Activated naive CD4-positive, alpha-beta T cell treated with anti-CD3 and anti-CD28 coated beads, Interleukin-2, amount 50 U/mL, for 16 hours (primary cell): Measurements from ENCODE around the gene SORCS1.

ENCODE experiments used
- DNase-seq: peaks from one replicate; pipeline ENCODE4 v3.0.0-alpha.2; 2020

The SORCS1 gene

DNA sequence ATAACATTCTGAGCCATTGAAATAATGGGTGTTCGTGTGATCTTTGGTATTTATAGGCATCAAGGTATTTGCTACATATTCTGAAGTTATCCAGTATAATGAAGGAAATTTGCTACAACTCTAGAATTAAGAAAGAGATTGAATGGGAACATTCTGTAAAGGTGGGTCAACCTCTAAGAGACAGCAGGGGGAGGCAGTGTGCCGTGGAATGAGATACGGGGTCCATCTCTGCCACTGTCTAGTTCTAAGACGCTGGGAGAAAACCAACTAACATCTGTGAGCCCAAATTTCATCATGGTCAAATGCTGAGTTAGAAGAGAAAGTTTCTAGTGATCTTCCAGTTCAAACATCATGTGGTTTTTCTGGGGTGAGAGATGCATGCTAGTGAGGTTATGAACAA, 368.9 kb downstream of the SORCS1 start:
- DNase-seq = no peak

DNA sequence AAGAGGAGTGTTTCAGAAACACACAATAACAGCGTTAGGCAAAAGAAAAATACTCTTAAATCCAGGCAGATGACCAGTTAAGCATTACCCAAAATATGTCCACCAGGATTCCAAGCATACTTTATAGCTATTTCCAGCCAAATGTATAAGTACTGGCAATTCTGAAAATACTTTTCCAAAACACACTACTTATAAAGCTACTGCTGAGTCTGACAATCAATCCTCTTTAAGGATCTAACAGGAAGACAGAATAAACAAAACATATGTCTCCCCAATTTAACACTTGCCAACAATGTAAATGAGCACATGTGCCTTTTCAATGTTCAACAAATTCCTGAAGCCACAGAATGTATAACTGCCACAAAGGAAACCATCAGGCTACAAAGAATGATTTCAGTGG, 370.9 kb downstream of the SORCS1 start:
- no peak for DNase-seq

DNA sequence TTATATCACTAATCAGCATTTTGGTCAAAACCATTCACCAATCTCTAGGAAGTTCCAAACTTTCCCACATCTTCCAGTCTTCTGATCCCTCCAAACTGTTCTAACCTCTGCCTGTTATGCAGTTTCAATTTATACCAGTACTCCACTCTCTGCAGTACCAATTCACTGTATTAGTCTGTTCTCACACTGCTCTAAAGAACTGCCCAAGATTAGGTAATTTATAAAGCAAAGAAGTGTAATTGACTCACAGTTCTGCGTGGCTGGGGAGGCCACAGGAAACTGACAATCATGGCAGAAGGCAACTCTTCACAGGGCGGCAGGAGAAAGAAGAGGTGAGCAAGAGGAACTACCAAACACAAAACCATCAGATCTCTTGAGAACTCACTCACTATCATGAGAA, 374.9 kb downstream of the SORCS1 start:
- DNase-seq = no peak

DNA sequence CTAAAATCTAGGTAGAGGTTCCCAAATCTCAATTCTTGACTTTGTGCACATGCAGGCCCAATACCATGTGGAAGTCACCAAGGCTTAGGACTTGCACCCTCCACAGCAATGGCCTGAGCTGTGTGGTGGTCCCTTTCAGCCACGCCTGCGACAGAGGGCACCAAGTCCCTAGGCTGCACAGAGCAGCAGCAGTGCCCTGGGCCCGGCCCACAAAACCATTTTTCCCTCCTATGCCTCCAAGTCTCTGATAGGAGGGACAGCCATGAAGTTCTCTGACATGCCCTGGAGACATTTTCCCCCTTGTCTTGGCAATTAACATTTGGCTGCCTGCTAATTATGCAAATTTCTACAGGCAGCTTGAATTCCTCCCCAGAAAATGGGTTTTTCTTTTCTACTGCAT, 375.5 kb downstream of the SORCS1 start:
- no peak for DNase-seq

- DNase-seq = no peak
Observed at GRCh38 chr10:106785528-106785927, 379.0 kb downstream of the SORCS1 start.

GRCh38 chr10:106780632-106781031, 383.9 kb downstream of the SORCS1 start:
- no peak for DNase-seq

DNA sequence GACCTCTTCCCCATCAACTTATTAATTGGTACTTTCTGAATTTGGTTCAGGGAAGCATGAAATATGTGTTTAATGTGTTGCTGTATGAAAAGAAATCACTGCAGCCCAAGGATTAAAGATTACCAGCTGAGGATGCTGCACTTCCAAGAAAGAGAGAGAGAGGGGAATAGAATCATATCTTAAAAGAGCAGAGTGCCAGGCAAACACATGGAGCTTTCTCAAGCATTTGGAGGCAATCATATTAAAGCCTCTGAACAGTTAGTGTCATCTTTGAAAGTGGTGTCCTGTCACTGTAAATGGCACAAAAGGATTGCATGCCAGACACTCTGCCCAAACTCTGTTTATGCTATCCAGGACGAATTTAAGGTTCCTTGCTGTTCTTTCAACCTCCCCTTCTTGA, 386.7 kb downstream of the SORCS1 start:
- no peak for DNase-seq

GRCh38 chr10:106775127-106775526, 389.4 kb downstream of the SORCS1 start:
- no peak for DNase-seq

DNA sequence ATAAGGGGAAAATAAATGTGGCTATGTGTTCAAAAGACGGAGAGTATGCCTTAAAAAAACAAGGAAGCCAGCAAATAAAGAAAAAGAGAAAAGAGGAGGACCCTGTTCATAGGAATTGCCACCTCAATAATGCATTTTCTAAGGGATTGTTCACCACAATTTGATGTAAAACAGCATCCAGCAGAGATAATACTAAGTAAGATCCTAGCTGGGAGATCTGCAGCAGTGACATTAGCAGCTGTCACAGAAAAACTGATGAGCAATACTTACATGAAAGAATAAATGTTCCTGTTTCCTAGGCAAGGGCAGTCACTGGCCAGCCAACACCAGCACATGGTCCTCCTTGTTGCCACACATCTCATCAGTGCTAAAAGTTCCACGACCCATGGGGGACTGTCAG, 391.5 kb downstream of the SORCS1 start:
- DNase-seq = no peak

GRCh38 chr10:106771154-106771553, 393.4 kb downstream of the SORCS1 start:
- no peak for DNase-seq

DNA sequence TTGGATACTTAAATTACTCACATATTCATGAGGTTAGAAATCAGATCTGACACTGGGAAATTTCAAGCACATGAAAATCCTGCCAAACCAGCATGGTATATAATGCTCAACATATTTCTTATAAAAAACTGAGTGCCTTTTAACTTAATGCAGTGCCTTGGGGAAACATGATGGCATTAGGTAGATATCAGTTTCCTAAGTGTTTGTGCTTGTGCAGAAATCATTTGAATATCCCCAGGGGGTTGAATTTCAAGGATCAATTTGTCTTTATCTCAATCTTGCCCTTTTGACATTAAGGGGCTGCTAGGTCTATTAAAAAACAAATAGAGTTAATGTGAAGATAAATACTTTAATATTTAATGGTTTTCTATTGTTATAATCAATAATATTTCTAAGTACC, 396.3 kb downstream of the SORCS1 start:
- DNase-seq = no peak

DNA sequence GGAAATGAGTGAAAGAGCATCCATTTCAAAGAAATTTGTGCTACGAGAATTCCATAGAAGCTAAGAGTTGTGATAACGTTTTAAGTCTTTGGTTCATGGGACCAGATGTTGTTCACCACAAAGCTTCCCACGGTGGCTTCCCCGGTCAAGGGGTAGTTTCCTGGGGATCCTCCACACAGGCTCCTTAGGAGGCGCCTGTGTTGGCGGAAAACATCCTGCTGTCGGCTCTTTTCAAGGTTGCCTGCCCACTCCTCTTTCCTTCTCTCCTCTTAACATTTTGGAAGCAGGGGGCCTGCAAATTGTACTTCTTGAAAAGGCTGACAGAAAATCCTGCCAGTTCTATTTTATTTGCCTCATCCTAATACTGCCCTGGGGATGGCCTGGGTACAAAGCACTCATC, 398.6 kb downstream of the SORCS1 start:
- no peak for DNase-seq

DNA sequence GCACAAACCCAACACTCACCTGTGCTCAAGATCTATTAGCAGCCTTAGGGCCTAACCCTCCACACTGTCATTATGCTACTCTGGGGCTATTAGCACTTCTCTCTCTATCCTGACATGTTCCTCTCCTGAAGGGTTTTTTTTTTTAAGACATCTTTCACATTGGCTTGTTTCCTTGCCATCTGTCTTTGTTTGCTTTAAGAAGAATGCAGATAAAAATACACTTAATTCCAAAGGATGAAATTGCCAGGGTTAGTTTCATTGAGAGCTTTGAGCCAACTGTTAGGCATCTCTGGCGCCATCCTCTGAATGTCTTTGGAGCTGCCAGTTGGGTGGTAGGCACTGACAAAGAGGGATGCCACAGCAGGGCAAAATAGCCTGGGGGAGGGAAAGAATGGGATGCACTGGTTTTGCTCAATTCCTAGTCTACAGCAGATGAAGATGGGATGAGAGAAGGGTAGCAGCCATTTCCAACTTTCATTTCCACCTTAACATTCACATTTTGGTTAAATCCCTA, 399.2 kb downstream of the SORCS1 start:
- no peak for DNase-seq

GRCh38 chr10:106764360-106764759, 400.1 kb downstream of the SORCS1 start:
- no peak for DNase-seq

GRCh38 chr10:106761906-106762305, 402.6 kb downstream of the SORCS1 start:
- DNase-seq = no peak

GRCh38 chr10:106757521-106757920, 407.0 kb downstream of the SORCS1 start:
- no peak for DNase-seq

- DNase-seq = no peak
Observed at GRCh38 chr10:106751091-106751490, 413.4 kb downstream of the SORCS1 start.

GRCh38 chr10:106746868-106747267, 417.6 kb downstream of the SORCS1 start:
- no peak for DNase-seq

DNA sequence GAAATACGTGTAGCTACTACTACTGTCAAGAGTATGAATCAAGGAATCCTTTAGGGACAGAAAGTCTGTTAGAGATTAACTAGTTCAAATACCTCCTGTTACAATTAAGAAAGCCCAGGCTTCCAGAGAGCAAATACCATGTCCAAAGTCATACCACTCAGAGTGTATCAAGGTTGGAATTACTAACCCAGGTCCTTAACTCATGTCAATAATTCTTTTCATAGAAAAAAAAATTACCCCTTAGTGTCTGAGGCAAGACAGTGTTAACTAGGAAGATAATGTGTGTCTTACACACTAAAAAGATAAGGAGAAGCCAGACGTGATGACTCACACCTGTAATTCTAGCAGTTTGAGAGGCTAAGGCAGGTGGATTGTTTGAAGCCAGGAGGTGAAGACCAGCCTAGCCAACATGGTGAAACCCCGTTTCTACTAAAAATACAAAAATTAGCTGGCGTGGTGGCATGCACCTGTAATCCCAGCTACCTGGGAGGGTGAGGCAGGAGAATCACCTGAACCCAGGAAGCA, 423.4 kb downstream of the SORCS1 start:
- no peak for DNase-seq

GRCh38 chr10:106740071-106740470, 424.4 kb downstream of the SORCS1 start:
- DNase-seq = no peak

GRCh38 chr10:106734220-106734619, 430.3 kb downstream of the SORCS1 start:
- DNase-seq = no peak

DNA sequence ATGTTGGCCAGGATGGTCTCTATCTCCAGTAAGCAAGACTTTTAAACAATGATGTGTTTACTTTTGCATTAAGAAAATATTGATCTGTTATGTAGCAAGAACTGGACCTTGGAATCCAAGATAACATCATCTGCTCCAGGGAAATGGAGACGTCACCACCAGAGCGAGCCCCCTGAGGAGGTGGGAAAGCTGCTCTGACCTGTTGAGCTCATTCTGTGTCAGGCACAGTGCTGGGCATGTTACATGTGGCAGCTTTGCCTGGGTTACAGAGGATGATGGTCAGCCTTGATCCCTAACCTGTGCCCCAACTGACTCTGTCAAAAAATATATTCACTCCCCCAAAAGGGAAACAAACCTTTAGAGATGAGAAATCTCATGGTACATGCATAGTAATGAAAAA, 436.3 kb downstream of the SORCS1 start:
- DNase-seq = no peak

DNA sequence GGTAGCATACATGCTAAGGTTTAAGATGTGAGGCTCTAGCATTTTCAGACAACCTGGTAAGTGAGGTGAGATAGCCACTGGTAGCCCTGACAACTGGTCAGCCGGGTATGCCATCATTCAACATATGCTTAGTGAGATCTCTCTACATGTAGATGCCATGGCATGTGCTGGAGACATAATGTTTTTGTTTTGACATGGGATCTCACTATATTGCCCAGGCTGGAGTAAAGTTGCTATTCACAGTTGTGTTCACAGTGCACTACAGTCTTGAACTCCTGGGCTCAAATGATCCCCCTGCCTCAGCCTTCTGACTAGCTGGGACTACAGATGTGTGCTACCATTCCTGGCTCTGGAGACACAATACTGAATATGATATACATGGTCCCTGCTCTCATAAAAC, 437.3 kb downstream of the SORCS1 start:
- no peak for DNase-seq

DNA sequence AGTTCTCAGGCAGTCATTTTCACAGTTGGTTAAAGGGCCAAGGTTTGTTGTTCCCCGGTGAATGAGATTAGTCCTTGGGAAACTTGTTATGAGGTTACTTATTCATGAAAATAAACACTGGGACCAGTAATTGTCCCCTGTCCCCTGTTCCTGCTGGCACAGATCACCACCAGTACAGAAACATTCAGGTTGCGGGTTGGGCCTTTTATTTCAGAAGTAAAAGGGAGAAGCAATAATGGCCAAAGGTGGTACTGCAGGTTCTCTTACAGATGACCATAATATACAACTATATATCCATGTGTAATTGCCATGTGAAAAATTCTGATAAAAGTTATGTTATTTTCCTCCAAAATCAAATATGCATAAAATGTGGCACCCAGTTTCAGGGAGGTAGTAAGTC, 442.0 kb downstream of the SORCS1 start:
- DNase-seq = no peak

- DNase-seq = no peak
Observed at GRCh38 chr10:106720683-106721082, 443.8 kb downstream of the SORCS1 start.

DNA sequence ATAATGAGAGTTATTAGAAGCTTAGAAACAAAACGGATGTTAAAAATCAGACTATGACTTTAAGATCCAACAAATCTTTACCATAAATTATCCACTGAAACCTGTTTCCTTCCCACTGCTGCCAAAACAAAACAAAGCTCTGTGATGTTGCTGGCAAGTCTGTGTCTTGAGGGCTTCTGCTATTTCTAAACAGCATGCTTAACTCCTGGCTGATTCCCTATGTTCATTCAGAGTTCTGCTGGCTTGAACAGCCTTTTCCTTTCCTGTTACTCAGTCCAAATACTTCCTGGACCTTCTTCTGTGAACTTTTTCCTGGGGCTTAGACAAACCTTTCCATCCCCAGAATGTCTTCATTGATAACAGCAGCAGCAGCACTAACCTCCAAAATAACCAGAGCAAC, 448.1 kb downstream of the SORCS1 start:
- DNase-seq = no peak
